Measurements from ENCODE around the gene INCENP.

INCENP gene

DNA sequence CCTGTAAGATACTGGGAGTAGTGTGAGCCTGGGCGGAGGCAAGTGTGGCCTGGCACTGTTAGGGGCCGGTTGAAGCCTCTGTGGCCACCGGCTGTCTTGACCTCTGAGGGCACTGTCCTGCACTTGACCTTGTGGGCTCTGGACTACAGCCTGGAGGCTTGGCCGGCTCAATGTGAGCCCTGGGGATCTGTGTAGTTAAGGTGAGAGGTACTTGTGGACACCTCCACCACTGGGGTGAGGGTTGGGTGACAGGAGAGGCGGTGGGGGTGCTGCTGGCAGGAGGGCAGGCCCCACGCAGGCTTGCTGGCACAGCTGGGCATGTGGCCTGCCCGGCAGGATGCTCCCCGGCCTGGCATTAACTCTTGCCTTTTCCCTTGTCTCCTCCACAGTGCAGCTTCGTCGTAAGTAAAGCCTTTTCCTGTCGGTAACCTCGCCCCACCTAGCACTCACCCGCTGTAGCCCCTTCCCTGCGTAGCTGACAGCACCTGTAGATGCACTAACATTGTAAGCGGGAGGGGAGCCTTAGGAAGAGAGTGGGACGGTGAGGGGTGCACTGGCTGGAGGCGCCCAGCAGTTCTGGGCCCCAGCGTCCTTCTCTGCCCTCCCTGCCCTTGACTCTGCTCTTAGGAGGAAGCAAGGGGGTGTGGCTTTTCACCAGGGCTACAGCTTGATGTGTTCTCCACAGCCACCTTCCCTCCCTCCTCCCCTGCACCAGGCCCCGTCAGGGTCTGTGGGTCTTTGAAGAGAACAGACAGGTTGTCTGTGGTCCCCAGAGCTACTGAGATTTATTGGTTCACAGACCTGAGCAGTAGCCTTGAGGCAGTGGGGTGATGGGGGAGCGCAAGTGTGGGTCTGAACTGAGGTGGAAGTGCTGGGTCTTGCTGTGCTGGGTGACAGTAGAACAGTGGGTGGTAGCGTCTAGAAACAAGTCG lies 17.6 kb downstream of the INCENP start:
- H3K4me3 ChIP-seq (replicated peaks in 1 of 2; ENCODE audit: low read depth in 2 of 2, low read length in 2 of 2) = no peak overlapping the region
- TF ChIP-seq CTCF (IDR thresholded peaks at IDR 0.05; ENCODE audit: low read depth, low read length) = no peak
- no peak for DNase-seq (ENCODE audit: low read depth in 2 of 2)

DNA sequence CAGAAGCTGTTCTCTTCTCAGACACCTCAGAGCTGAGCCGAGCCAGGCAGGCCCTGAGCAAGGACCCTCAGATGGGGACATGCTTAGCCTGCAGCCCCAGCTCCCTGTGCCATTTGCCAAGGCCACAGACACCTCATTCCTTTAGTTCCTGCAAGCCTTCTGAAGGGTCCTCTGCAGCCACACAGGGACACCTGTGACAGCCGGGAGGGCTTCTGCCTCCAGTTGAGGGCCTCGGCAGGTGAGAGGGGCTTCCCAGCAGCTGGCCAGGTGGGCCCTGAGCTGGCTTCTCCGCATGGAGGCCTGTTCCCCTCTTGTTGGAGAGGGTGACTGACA lies 18.2 kb downstream of the INCENP start:
- H3K4me3 ChIP-seq (replicated peaks in 1 of 2; ENCODE audit: low read depth in 2 of 2, low read length in 2 of 2) = no peak overlapping the region
- TF ChIP-seq CTCF (IDR thresholded peaks at IDR 0.05; ENCODE audit: low read depth, low read length) = no peak
- DNase-seq (ENCODE audit: low read depth in 2 of 2) = no peak

- no peak overlapping the region for H3K4me3 ChIP-seq (replicated peaks in 1 of 2; ENCODE audit: low read depth in 2 of 2, low read length in 2 of 2)
- DNase-seq (ENCODE audit: low read depth in 2 of 2) = peak in 1 of 2 donors; percentile 35
- no peak for TF ChIP-seq CTCF (IDR thresholded peaks at IDR 0.05; ENCODE audit: low read depth, low read length)
These were observed 19.1 kb downstream of the INCENP start for GRCh38 chr11:62142921-62143320.

GRCh38 chr11:62143727-62144126 lies 19.9 kb downstream of the INCENP start:
- no peak overlapping the region for H3K4me3 ChIP-seq (replicated peaks in 1 of 2; ENCODE audit: low read depth in 2 of 2, low read length in 2 of 2)
- TF ChIP-seq CTCF (IDR thresholded peaks at IDR 0.05; ENCODE audit: low read depth, low read length) = peak; percentile 8
- DNase-seq (ENCODE audit: low read depth in 2 of 2) = no peak

GRCh38 chr11:62144641-62145255 lies 20.9 kb downstream of the INCENP start:
- no peak for TF ChIP-seq CTCF (IDR thresholded peaks at IDR 0.05; ENCODE audit: low read depth, low read length)
- H3K4me3 ChIP-seq (replicated peaks in 1 of 2; ENCODE audit: low read depth in 2 of 2, low read length in 2 of 2) = no peak overlapping the region
- no peak for DNase-seq (ENCODE audit: low read depth in 2 of 2)

DNA sequence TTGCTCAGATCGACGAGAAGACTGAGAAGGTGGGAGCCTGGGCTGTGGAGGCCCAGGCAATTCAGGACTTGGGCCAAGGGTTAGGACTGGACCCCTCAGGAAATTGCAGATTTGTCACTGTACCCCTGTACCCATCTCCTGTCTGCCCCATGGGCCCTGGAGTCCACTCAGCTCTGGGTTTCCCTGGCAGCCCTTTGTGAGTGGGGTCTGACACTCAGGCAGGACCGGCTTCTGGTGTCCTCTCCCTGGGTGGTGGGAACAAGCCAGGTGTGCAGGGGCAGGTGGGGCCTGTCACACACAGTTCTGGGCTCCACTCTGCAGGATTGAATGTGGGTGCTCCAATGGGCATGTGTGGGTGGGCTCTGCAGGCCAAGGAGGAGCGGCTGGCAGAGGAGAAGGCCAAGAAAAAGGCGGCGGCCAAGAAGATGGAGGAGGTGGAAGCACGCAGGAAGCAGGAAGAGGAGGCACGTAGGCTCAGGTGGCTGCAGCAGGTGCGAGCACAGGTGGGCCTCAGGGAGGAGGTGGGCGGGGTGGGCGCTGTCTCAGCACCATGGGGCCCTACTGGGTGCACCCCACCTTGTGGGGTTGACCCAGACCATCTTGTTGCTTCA lies 21.6 kb downstream of the INCENP start:
- TF ChIP-seq CTCF (IDR thresholded peaks at IDR 0.05; ENCODE audit: low read depth, low read length) = no peak
- no peak for DNase-seq (ENCODE audit: low read depth in 2 of 2)
- no peak overlapping the region for H3K4me3 ChIP-seq (replicated peaks in 1 of 2; ENCODE audit: low read depth in 2 of 2, low read length in 2 of 2)
